DMS153 treated with DMSO at 0.1 percent for 48 hours (cell line): ENCODE data around the gene BAD.
"Not testable (repeated sequence)": the region's sequence is repeated elsewhere in the genome, so short reads cannot be mapped to it uniquely, and the experiment has no call there.

Experiments
- DNase-seq: peaks from one replicate; lab custom pipeline; 2025; ENCODE audit not compliant: unreplicated experiment; lab: John Stamatoyannopoulos, UW

The BAD gene

DNA sequence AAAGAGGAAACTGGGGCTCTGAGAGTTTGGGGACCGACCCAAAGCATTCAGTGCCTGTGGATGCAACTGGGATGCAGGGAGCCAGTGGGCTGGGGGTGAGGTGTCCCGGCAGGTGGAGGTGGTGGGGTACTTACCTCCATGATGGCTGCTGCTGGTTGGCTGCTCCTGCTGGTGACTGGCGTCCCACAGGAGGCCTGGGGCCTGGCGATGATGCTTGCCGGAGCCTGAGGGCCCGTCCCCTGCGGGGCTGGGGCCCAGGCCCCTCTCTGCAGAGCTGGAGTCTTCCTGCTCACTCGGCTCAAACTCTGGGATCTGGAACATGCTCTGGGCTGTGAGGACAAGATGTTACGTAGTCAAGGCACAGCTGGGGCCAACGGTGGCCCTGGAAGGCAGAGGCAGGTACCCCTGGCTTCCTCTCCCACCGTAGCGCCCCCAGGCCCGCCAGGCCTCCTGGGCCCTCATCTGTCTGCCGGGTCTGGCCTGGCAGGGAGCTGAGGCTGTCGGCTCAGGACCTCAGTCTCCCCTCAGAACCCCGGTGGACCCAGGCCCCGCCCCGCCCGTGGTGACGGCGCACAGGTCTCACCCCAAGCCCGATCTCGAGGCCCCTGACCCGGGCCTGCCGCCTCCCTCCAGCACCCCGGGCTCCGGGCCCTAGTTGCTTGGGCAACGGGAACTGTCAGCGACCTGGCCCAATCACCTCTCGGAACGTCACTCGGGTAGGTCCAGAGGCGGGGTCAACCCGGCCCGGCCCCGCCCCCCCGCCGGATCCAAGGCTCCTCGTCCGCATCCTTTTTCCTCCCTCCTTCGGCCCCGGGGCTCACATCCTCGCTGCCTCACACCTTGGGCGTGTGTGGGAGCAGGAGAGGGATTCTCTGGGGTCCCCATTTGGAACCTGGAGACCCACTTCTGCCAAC is at the start of gene BAD:
Gene BAD, minus strand, starts transcription at position 618 of the 914 bp plus-strand sequence. Its CDS starts 297 bp downstream, at position 321.
- DNase-seq = peak; percentile 84

DNA sequence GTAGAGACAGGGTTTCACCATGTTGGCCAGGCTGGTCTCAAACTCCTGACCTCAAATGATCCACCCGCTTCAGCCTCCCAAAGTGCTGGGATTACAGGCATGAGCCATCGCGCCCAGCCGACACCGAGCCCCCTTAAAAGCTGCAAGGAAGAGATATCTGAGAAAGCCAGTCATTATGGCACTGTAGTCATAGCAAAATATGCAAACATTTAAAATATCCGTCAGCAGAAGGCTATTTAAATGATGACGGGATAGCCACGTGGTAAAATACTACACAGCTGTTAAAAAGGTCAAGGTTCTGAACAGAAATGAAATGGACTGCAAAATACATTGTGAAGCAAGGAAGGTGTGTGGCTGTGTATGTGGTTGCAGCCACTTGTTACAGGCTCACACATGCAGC is 49.1 kb upstream of the BAD start:
- DNase-seq = no peak

DNA sequence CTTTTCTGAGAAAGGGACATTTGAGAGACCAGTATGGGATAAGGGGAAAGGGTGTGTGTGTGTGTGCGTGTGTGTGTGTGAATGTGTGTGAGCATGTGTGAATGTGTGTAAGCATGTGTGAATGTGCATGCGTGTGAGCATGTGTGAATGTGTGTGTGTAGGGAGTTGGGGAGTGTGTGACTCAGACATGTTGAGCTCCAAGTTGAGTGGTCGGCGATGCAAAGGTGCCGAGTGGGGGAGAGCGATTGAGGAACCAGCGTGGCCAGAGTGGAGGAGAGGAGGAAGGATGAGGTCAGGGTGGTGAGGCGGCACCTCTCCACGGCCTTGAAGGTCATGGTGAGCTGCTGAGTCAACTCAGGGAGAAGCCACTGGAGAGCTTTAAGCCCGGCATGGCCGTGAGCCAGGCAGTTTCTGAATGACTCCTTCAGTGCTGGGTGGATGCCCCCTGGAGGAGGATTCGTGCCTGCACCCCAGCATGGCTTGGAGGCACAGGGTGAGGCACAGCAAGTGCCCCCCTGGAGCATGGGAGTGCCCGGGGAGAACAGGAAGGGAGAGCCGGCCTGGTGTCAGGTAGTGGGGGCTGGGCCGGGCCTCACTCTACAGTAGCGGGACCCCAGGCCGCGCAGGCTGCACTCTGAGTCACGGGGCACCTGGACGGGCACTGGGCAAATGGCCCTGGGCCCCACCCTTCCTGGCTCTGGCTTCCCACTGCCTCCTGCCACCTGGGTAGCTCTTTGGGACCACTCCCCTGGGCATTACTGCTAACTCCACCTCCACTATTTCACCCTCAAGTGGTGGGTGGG is 47.3 kb upstream of the BAD start:
- peak; percentile 31 for DNase-seq

DNA sequence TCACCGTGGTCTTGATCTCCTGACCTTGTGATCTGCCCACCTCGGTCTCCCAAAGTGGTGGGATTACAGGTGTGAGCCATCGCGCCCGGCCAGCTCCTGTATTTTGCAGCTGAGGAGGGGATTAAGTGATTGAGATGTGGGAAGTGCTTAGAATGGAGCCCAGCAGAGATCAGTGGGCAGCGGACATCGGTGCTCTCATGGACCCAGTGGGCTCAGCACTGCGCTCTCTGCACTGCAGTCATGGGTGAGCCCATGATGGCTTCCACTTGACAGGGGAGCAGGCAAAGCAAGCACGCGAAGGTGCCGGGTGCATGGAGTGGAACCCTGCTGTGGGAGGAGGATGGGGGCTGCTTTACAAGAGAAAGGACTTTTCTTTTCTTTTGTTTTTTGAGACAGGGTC is 46.4 kb upstream of the BAD start:
- DNase-seq = no peak

DNA sequence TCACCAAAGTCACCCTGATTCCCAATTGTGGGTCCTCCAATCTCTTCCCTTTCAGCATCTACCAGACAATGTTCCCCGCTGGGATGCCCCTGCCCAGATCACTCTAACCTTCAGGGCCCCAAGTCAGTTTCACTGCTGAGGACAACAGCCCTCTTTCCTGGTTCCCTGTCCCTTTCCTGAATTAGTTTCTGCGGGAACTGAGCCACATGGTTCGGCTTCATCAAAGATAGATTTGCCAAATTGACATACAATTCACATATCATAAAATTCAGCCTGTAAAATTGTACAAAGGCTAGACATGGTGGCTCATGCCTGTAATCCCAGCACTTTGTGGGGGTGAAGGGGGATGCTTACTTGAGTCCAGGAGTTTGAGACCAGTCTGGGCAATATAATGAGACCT is 43.5 kb upstream of the BAD start:
- DNase-seq = no peak

DNA sequence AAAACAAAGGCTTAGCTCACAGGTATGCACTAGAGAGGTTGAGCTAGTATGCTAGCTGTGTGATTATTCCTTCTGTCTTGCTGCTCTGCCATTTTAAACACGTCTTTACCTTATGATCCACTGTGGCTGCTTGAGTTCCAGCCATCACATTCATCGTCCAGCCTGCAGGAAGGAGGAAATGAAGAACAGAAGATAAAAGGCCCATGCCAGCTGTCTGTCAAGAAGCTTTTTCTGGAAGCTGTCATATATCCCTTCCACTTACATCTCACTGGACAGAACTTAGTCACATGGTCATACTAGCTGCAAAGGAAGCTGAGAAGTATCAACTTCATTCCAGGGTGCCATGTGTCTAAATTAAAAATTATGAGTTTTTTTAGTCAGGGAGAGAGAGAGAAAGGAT is 42.9 kb upstream of the BAD start:
- DNase-seq = no peak

DNA sequence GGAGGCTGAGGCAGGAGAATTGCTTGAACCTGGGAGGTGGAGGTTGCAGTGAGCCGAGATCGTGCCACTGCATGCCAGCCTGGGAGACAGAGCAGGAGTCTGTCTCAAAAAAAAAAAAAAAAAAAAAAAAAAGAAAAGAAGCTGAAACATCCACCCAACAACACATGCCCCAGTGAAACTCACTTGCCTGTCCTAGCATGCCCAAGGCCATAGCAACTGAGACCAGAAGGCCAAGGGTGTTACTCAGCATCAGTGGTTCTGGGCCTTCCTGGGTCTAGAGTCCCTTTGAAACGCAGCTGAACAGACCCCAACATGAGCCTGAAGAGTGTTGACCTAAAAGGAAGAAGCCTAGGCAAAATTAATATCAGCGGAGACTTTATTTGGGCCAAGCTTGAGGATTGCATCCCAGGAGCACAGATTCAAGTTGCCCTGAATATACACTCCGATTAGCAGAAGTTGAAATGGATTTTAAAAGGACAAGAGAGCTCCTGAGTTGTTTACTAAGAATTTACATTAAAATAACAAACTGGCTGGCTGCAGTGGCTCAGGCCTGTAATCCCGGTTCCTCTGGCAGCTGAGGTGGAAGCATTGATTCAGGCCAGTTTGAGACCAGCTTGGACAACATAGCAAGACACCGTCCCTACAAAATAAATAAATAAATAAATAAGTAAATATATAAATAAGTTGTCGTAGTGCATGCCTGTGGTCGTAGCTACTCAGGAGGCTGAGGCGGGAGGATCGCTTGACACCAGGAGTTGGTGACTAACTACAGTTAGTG is 40.4 kb upstream of the BAD start:
- DNase-seq = no peak

DNA sequence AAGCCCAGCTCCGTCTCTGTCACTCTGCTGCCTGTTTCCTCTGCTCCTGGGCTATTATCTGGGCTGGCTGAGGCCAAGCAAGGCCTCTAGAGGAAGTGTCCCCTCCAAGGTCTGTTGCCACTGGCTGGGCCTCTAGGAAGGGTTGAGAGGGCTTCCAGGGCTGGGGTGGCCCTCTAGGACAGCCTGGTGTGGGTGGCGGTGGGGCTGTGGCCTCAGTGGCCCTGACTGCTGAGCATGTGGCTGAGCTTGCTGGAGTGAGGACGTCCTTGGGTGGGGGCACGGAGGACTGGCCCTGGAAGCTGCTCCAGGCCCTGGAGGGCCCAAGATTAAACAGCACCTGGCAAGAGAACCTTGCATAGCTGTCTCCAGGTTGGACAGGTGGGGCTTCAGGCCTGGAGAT is 39.5 kb upstream of the BAD start:
- DNase-seq = not testable (repeated sequence)

DNA sequence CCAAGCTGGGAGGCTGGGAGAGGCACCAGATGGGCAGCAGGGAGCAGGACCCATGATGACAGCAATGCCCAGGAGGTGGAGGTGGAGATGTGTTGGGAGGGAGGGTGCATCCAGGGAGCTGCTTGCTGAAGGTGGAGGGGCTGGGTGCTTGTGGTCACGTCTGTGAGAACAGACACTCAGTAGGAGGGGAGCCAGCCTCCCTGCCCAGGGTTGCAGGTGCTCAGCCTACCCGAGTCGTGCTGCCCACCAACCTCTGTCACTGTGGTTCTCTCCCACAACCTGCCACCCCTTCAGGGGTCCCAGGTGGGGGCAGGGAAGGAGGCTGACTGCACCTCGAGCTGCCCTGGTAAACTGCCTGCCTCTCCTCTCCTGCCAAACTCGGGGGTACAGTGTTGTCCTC is 38.9 kb upstream of the BAD start:
- no peak for DNase-seq

DNA sequence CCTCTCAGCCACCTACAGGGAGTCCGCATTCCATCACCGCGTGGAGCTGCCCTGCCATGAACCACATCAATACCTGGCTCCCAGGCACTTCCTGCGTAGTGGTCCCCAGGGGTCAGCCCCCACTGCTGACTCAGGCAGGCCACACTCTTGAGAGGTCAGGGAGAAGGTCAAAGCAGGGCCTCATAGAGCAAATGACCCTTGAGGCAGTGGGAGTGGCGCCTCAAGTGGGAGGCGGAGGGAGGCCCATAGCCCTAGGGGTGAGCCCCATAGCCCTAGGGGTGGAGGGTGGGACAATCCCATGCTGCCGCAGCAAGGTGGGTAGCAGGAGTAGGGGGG is 38.4 kb upstream of the BAD start:
- DNase-seq = no peak

DNA sequence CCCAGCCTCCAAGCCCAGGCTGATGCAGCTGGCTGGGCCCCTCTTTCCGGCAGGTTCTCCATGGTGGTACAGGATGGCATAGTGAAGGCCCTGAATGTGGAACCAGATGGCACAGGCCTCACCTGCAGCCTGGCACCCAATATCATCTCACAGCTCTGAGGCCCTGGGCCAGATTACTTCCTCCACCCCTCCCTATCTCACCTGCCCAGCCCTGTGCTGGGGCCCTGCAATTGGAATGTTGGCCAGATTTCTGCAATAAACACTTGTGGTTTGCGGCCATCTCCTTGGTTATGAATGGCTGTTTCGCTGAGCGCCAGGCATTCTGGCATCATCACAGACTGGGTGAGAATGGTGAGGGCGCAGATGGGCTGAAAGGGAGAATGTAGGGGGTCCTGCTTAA is 37.1 kb upstream of the BAD start:
- DNase-seq = no peak

DNA sequence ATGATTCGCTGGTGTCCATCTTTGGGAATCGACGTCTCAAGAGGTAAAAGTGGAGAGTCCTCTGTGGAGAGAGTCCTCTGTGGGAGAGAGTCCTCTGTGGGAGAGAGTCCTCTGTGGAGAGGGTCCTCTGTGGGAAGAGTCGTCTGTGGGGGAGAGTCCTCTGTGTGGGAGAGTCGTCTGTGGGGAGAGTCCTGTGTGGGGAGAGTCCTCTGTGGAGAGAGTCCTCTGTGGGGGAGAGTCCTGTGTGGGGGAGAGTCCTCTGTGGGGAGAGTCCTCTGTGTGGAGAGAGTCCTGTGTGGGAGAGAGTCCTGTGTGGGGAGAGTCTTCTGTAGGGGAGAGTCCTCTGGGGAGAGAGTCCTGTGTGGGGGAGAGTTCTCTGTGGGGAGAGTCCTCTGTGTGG is 36.6 kb upstream of the BAD start:
- DNase-seq = no peak

DNA sequence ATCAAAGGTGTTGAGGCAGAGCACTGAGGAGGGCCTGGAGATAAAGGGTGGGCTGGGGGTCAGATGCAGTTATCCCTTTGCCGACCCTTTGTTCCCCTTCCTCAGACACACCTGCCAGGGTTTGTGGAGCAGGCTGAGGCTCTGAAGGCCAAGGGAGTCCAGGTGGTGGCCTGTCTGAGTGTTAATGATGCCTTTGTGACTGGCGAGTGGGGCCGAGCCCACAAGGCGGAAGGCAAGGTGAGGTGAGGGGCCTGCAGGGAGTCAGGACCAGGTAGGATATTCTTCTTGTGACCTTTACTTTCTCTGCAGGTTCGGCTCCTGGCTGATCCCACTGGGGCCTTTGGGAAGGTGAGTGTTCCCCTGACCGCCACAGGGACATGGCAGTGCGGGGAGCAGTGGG is 36.1 kb upstream of the BAD start:
- no peak for DNase-seq

DNA sequence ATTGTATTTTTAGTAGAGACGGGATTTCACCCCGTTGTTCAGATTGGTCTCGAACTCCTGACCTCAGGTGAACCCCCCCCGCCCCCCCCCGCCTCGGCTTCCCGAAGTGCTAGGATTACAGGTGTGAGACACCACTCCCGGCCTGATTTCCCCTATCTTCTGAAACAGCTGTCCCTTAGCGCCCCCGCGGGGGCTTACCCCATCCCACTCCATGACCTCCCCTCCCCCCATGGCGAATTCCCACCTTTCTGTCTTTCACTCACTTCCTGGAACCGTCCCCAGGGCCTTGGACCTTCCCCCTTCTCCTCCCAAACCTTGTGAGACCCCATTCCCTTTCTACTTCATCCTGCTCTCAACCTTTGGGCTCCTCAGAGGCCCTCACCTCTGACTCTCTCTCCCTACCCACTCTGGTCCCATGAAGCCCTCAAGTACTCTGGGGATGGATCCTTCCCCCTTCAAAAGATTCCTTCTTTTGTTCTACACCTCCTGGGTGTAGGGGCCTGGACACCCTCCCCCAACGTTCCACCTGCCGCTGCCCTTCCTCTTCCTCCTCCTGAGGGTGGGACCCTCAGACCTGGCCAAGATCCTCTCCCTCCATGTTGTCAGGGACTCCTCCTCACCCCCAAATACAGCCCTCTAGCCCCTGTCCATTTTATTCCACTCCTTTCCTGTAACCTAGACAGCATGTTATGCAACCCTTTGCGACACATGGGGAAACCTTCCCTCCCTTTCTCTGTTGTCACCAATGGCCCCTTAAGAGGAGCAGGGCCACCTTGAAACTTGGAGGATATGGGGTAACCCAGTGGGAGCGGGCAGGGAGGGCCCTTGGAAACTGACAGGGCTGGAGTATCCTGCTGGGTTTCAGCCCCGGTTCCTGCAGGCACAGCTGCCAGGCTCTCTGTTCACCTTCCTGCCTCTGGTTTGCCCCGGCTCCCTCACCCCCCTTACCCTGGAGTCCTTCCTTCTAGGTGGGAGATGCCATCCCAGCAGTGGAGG is 34.6 kb upstream of the BAD start:
- DNase-seq = no peak

DNA sequence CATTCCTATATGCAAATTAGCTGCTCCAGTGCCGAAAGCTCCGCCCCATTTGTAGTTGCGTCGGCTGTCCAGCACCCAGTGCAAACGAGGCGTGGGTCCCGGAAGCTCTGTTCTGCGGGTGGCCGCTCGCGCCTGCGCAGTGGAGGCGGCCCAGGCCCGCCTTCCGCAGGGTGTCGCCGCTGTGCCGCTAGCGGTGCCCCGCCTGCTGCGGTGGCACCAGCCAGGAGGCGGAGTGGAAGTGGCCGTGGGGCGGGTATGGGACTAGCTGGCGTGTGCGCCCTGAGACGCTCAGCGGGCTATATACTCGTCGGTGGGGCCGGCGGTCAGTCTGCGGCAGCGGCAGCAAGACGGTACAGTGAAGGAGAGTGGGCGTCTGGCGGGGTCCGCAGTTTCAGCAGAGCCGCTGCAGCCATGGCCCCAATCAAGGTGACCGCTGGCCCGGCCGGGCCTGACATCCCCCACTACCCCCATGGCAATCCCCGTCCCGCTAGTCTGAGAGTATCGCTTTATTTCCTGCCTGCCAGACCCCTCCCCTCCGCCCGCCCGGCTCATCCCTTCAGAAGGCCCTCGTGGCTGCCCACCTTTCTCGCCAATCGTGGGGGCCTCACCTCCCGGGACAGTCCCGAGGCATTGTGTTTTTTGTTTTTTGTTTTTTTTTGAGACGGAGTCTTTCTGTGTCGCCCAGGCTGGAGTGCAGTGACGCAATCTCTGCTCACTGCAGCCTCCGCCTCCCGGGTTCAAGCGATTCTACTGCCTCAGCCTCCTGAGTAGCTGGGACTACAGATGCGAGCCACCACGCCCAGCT is 33.7 kb upstream of the BAD start, which contains the start of gene PRDX5:
Gene PRDX5, plus strand, starts transcription at position 161 of the 805 bp plus-strand sequence. Its CDS starts 95 bp downstream, at position 256.
- DNase-seq = peak; percentile 97

DNA sequence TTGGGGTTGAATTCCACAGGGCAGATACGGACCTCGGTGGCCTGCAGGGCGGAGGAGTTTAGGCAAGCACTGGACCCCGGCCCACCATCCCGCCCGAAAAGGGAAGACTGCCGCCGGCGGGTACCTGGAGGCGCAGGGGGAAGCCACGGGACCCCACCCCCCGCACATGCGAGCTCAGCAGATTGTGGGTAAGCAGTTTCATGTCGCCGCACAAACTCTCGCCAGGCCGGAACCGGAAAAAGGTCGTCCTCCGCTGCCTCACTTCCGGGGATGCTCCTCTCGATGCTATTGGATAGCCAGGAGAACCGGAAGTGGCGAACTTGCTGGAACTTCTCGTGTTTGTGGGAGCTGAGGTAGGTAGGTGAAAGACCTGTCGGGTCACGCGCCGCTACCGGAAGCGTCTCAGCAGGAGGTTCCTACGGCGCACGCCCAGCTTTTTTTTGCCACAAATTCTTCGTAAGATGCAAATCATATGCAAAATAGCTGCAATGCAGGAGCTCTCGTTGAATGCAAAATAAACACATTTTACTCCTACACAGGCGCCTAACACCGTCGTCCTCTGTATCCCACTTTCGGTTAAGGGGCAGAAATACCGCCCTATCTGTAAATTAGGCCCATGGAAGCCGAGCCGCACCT is 33.0 kb upstream of the BAD start, which contains the start of gene TRMT112:
Gene TRMT112, minus strand, starts transcription at position 235 of the 636 bp plus-strand sequence. Its CDS starts 33 bp downstream, at position 202.
- DNase-seq = peak; percentile 90

DNA sequence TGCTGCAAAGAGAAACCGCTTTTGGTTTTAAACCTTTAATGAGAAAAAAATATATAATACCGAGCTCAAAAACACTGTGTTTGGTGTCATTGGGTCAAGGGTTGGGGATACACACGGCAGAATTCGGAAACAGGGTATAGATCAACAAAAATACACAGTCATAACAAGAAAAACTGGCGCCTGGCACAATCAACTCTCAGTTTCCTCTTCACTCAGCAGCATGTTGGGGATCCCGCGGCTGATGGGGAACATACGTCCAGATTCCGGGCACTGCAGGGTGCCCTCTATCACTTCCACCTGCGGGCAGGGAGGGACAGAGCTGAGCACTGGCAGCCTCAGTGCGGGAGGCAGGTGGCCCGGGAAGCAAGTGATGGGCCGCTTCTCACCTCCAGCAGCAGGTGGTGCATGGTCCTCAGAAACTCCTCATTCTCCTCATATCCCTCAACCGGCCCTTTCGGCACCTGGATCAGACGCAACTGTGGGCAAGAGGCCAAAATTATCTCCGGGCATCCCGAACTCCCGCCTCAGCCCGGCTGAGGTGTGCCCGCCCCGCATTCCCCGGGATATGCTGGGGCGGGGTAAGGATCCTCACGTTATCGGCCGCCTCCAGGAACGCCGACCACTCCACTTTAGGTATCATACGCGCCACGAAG is 32.3 kb upstream of the BAD start:
- DNase-seq = no peak
